ENCODE measurements around the gene ITIH5.

Gene ITIH5

DNA sequence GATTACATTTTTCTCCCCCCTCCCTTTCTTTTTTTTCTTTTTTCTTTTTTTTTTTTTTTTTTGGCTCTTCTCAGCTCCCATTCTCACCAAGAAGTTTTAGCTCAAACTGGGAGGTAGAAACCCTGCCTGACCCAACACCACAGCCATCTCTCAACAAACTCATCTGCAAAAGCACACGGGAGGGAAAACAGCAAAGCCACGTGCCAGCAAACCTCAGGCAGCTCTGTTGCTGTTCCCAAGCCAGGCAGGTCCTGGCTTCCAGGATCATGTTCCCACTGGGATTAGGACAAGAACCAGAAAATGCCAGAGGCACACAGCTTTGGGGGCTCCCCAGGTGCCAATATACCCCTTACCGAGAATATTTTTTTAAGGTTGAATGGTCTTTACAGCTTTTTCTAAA, 56.7 kb downstream of the ITIH5 start:
- TF ChIP-seq, protein P1, sequence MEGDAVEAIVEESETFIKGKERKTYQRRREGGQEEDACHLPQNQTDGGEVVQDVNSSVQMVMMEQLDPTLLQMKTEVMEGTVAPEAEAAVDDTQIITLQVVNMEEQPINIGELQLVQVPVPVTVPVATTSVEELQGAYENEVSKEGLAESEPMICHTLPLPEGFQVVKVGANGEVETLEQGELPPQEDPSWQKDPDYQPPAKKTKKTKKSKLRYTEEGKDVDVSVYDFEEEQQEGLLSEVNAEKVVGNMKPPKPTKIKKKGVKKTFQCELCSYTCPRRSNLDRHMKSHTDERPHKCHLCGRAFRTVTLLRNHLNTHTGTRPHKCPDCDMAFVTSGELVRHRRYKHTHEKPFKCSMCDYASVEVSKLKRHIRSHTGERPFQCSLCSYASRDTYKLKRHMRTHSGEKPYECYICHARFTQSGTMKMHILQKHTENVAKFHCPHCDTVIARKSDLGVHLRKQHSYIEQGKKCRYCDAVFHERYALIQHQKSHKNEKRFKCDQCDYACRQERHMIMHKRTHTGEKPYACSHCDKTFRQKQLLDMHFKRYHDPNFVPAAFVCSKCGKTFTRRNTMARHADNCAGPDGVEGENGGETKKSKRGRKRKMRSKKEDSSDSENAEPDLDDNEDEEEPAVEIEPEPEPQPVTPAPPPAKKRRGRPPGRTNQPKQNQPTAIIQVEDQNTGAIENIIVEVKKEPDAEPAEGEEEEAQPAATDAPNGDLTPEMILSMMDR (IDR thresholded peaks at IDR 0.05; ENCODE audit: control insufficient read depth, insufficient read depth, low read depth, low read length, missing control alignments), result no peak
- H3K4me3 ChIP-seq (ENCODE audit: control insufficient read depth, low read depth, low read length), result no peak overlapping the region
- no peak for DNase-seq (ENCODE audit: low read depth)

DNA sequence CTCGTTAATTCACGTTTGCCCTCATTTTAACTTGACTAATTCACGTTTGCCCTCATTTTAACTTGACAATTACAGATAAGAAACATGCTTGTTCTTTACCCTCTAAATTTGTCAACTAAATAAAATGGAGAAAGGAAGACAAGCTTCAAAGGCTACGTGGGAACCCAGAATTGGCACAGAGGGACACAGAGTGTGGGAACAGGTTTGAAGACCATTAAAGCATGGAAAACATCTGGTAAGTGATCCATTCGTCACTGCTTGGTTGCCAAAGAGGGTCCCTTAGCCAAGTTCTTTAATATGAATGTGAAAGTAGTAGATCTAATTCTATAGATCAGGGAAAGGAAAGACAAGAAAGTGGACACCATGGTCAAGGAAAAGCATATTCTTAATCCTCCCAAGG, 57.2 kb downstream of the ITIH5 start:
- H3K4me3 ChIP-seq (ENCODE audit: control insufficient read depth, low read depth, low read length), result no peak overlapping the region
- DNase-seq (ENCODE audit: low read depth), result no peak
- TF ChIP-seq, protein P1 (IDR thresholded peaks at IDR 0.05; ENCODE audit: control insufficient read depth, insufficient read depth, low read depth, low read length, missing control alignments), result no peak

DNA sequence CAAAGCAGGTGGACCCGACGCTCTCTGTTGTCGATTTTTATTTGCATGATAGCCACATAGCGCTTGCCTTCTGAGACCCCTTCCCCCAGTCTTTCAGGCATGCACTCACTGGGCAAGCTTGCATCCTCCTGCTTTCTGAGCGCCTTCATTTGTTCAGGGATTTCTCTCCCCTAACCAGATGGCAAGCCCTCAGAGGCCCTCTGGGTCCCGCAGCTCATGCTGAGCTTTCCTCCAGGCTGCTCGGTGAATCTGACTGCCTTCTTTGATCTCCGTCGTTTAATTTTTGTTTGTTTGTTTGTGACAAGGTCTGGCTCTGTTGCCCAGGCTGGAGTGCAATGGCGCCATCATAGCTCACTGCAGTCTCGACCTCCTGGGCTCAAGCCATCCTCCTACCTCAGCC, 58.8 kb downstream of the ITIH5 start:
- DNase-seq (ENCODE audit: low read depth), result no peak
- H3K4me3 ChIP-seq (ENCODE audit: control insufficient read depth, low read depth, low read length), result no peak overlapping the region
- TF ChIP-seq, protein P1 (IDR thresholded peaks at IDR 0.05; ENCODE audit: control insufficient read depth, insufficient read depth, low read depth, low read length, missing control alignments), result no peak

DNA sequence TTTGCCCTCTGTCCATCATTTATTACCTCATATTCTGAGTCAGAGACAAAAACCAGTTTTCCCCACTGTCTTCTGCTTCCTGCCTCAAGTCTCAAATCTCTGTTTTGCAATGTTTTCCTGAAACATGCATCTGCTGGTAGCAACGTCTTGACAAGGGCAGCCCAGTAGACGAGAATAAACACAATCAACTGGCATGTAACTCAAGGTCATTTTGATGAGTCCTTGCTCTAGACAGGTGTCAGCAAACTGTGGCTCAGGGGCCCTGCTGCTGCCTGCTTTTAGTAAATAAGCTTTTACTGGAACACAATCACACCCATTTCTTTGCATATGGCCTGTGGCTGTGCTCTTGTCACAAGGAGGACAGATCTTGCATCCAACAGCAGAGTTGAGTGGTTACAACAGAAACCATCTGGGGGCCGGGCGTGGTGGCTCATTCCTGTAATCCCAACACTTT, 59.8 kb downstream of the ITIH5 start:
- TF ChIP-seq, protein P1 (IDR thresholded peaks at IDR 0.05; ENCODE audit: control insufficient read depth, insufficient read depth, low read depth, low read length, missing control alignments), result no peak
- no peak overlapping the region for H3K4me3 ChIP-seq (ENCODE audit: control insufficient read depth, low read depth, low read length)
- no peak for DNase-seq (ENCODE audit: low read depth)

DNA sequence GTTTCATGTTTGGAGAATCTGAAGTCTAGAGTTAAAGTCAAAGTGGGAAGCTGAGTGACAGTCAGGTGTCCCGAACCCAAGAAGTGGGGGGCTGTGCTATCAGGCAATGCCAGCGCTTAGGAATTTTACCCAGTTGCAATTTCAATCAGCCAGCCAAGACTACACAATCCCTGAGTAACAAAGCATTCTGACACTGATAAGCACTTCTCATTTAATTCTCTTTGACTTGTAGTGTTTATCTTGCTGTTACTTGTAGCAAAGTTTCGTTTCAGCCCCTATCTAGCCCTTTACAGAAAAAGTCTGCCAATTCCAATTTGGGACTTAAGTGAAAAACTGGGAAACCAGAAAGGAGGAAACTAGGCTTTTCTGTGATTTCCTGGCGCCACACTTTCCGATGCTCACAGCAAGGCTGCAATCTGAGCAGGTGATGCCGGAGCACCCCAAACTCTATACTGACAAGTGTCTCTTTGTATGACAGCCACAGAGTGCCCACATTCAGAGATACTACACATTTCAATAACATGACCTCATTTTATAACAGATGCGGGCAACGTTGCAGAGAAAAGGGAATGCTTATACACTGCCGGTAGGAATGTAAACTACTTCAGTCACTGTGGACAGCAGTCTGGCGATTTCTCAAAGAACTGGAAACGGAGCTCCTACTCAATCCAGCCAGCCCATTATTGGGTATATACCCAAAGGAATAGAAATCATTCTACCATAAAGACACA, 61.0 kb downstream of the ITIH5 start:
- TF ChIP-seq, protein P1 (IDR thresholded peaks at IDR 0.05; ENCODE audit: control insufficient read depth, insufficient read depth, low read depth, low read length, missing control alignments), result no peak
- H3K4me3 ChIP-seq (ENCODE audit: control insufficient read depth, low read depth, low read length), result no peak overlapping the region
- DNase-seq (ENCODE audit: low read depth), result no peak

DNA sequence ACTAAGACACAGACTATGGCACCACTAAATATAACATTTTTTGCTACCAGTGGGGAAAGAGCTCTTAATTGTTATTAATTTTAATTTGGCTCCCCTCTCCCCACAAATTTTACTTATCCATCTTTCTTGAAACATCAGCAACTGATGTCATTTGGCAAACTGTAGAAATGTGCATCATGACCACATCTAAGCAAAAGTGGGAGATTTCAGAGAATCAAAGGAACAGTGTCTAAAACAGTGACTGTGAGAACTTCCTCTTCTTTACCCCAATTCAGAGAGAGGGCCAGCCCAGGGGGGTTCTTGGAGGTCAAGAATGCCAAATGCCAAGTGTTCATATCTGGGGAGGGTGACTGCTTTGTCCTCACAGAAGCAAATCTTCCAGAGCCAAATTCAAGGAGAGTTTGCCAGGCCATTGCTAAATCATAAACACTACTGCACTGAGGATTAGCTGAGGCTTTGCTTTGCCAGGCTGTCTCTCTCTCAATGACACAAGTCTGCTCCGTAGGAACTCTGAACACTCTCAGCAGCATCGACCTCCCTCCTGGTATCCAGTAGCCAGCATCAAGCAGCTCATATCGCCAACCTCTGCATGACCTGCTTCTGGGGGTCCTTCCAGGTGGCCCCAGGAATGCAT, 65.6 kb downstream of the ITIH5 start:
- H3K4me3 ChIP-seq (ENCODE audit: control insufficient read depth, low read depth, low read length), result no peak overlapping the region
- TF ChIP-seq, protein P1 (IDR thresholded peaks at IDR 0.05; ENCODE audit: control insufficient read depth, insufficient read depth, low read depth, low read length, missing control alignments), result no peak
- no peak for DNase-seq (ENCODE audit: low read depth)

Measured in AG09309 (cell line).